Esophagus (tissue), 2 donors: ENCODE results near the gene CPTP. TPM values are rescaled to one million over a fixed set of nuclear protein-coding genes. Genes with fewer than 3 reads are reported as not detected.
"Not testable (repeated sequence)": the region's sequence is repeated elsewhere in the genome, so short reads cannot be mapped to it uniquely, and the experiment has no call there.

Source experiments
- H3K27ac ChIP-seq, 2 donors: one replicate each; pipeline ENCODE4 v1.5.1; 2013; ENCODE audit warnings: low read depth in 2 of 2, mild to moderate bottlenecking in 2 of 2, inconsistent platforms in 1 of 2, low read length in 1 of 2, moderate library complexity in 1 of 2
- H3K27me3 ChIP-seq, 2 donors: one replicate each; pipeline ENCODE4 v1.6.1; 2013; ENCODE audit warnings: low read length in 2 of 2, control low read depth in 1 of 2, mild to moderate bottlenecking in 1 of 2; ENCODE audit not compliant: insufficient read depth in 2 of 2, control insufficient read depth in 1 of 2
- H3K36me3 ChIP-seq, 2 donors: one replicate each; pipeline ENCODE4 v1.6.1; 2013; ENCODE audit warnings: low read length in 1 of 2; ENCODE audit not compliant: control insufficient read depth in 2 of 2, insufficient read depth in 2 of 2
- H3K4me1 ChIP-seq, 2 donors: one replicate each; pipeline ENCODE4 v1.6.1; 2013; ENCODE audit warnings: low read length in 1 of 2; ENCODE audit not compliant: control insufficient read depth in 2 of 2, insufficient read depth in 2 of 2
- H3K4me3 ChIP-seq, 2 donors: one replicate each; pipeline ENCODE4 v1.5.1; 2013; ENCODE audit warnings: low read length in 2 of 2, mild to moderate bottlenecking in 2 of 2, low read depth in 1 of 2, moderate library complexity in 1 of 2
- H3K9me3 ChIP-seq, 2 donors: one replicate each; pipeline ENCODE4 v1.6.1; 2013; ENCODE audit warnings: mild to moderate bottlenecking in 2 of 2, low read depth in 1 of 2, low read length in 1 of 2, moderate library complexity in 1 of 2; ENCODE audit not compliant: control insufficient read depth in 2 of 2, insufficient read depth in 1 of 2
- WGBS, 2 donors: extraction: QIAGEN DNeasy Blood & Tissue Kit; methylation state at CpG; one replicate each; pipeline ENCODE4 v1.1.7; 2013; 5-methylcytosine and 5-hydroxymethylcytosine counted together
- polyA plus RNA-seq, 2 donors: library from polyadenylated mRNA; stranded (reverse); fragments of 200-250 nt; gene quantifications; one replicate each; pipeline ENCODE4 v1.2.3, GENCODE V29; 2013
- donor health status: healthy with polysubstance abuse.
- donor health status: Bipolar disorder and iron deficiency.

CPTP gene
- polyA plus RNA-seq, 2 donors: 38.3 to 73.1 TPM

GRCh38 chr1:1311107-1312104, 13.2 kb upstream of the CPTP start:
- Histone ChIP-seq H3K4me1 (peaks cover 8 to 29% of the 10 kb centered on the region in 2 donors), H3K27ac (peak overlapping the region in 1 of 2 donors; percentile 28), H3K27me3 (no peaks in the 10 kb centered on the region), H3K9me3 (no peaks in the 10 kb centered on the region), H3K36me3 (peaks cover 0 to 52% of the 10 kb centered on the region in 2 donors), H3K4me3 (peak overlapping the region in 1 of 2 donors; percentile 7)
- WGBS, 2 donors: 88 to 89% methylated on average over 22 of the region's 22 CpGs

- Histone ChIP-seq H3K4me3 (no peak overlapping the region), H3K27me3 (no peaks in the 10 kb centered on the region), H3K36me3 (peaks cover 0 to 52% of the 10 kb centered on the region in 2 donors), H3K4me1 (peaks cover 3 to 22% of the 10 kb centered on the region in 2 donors), H3K27ac (no peak overlapping the region), H3K9me3 (no peaks in the 10 kb centered on the region)
- 87 to 90% methylated on average over 48 to 49 of the region's 49 CpGs for WGBS, 2 donors
Measured at GRCh38 chr1:1312450-1313314, 11.9 kb upstream of the CPTP start.

GRCh38 chr1:1313500-1314236, 10.9 kb upstream of the CPTP start:
- no peaks in the 10 kb centered on the region for H3K9me3 ChIP-seq
- 90 to 93% methylated on average over 37 of the region's 37 CpGs for WGBS, 2 donors
- peaks cover 0 to 52% of the 10 kb centered on the region in 2 donors for H3K36me3 ChIP-seq
- H3K27ac ChIP-seq: no peak overlapping the region
- peaks cover 3 to 22% of the 10 kb centered on the region in 2 donors for H3K4me1 ChIP-seq
- no peaks in the 10 kb centered on the region for H3K27me3 ChIP-seq
- H3K4me3 ChIP-seq: no peak overlapping the region

GRCh38 chr1:1314237-1314586, 10.4 kb upstream of the CPTP start:
- no peaks in the 10 kb centered on the region for H3K9me3 ChIP-seq
- no peak overlapping the region for H3K4me3 ChIP-seq
- H3K36me3 ChIP-seq: peaks cover 2 to 57% of the 10 kb centered on the region in 2 donors
- peaks cover 3 to 26% of the 10 kb centered on the region in 2 donors for H3K4me1 ChIP-seq
- H3K27ac ChIP-seq: no peak overlapping the region
- WGBS, 2 donors: 94 to 96% methylated on average over 15 of the region's 15 CpGs
- H3K27me3 ChIP-seq: no peaks in the 10 kb centered on the region

GRCh38 chr1:1314678-1315335, 9.8 kb upstream of the CPTP start:
- Histone ChIP-seq H3K36me3 (peaks cover 2 to 59% of the 10 kb centered on the region in 2 donors), H3K27ac (no peak overlapping the region), H3K27me3 (no peaks in the 10 kb centered on the region), H3K4me1 (peaks cover 2 to 20% of the 10 kb centered on the region in 2 donors), H3K4me3 (no peak overlapping the region), H3K9me3 (no peaks in the 10 kb centered on the region)
- WGBS, 2 donors: 89% methylated on average over 23 of the region's 23 CpGs

- Histone ChIP-seq H3K9me3 (no peaks in the 10 kb centered on the region), H3K27ac (no peak overlapping the region), H3K27me3 (no peaks in the 10 kb centered on the region), H3K4me1 (peaks cover 0 to 13% of the 10 kb centered on the region in 2 donors), H3K4me3 (no peak overlapping the region), H3K36me3 (peaks cover 2 to 62% of the 10 kb centered on the region in 2 donors)
- 71 to 75% methylated on average over 16 to 22 of the region's 26 CpGs for WGBS, 2 donors
Measured at GRCh38 chr1:1315435-1315954, 9.1 kb upstream of the CPTP start.

- WGBS, 2 donors: 88 to 90% methylated on average over 8 of the region's 8 CpGs
- not testable (repeated sequence) for H3K9me3 ChIP-seq, H3K27ac ChIP-seq, H3K4me3 ChIP-seq, H3K27me3 ChIP-seq
- H3K36me3 ChIP-seq: peaks cover 2 to 58% of the 10 kb centered on the region in 2 donors
- H3K4me1 ChIP-seq: peaks cover 0 to 11% of the 10 kb centered on the region in 2 donors
Measured at GRCh38 chr1:1316199-1316598, 8.4 kb upstream of the CPTP start.

- Histone ChIP-seq H3K9me3 (no peaks in the 10 kb centered on the region), H3K27me3 (no peaks in the 10 kb centered on the region), H3K4me3 (no peak overlapping the region), H3K27ac (peak overlapping the region in 1 of 2 donors; percentile 75), H3K36me3 (peaks cover 2 to 47% of the 10 kb centered on the region in 2 donors), H3K4me1 (peaks cover 0 to 8% of the 10 kb centered on the region in 2 donors)
- 81 to 84% methylated on average over 6 of the region's 6 CpGs for WGBS, 2 donors
Measured at GRCh38 chr1:1317420-1317819, 7.2 kb upstream of the CPTP start.
